Effector memory CD4-positive, alpha-beta T cell (primary cell): ENCODE data around the gene VPS35L.

ENCODE experiments used
- DNase-seq, 3 donors: peaks; one replicate each; pipeline ENCODE4 v3.0.0-alpha.2; 2020
- H3K27ac ChIP-seq: 2 replicates; pipeline ENCODE4 v1.7.0; 2013; ENCODE audit warnings: mild to moderate bottlenecking, low read length, moderate library complexity; ENCODE audit not compliant: insufficient read depth, poor library complexity, severe bottlenecking
- H3K27me3 ChIP-seq: replicated peaks from 2 replicates; pipeline ENCODE4 v1.7.0; 2013; ENCODE audit warnings: mild to moderate bottlenecking, low read length; ENCODE audit not compliant: insufficient read depth, control insufficient read depth, poor library complexity, severe bottlenecking
- H3K36me3 ChIP-seq: 2 replicates; pipeline ENCODE4 v1.7.0; 2013; ENCODE audit warnings: mild to moderate bottlenecking, low read length, moderate library complexity; ENCODE audit not compliant: control insufficient read depth, insufficient read depth
- H3K4me1 ChIP-seq: 2 replicates; pipeline ENCODE4 v1.7.0; 2013; ENCODE audit warnings: low read length, mild to moderate bottlenecking; ENCODE audit not compliant: control insufficient read depth, insufficient read depth, poor library complexity, severe bottlenecking
- H3K4me3 ChIP-seq: 2 replicates; pipeline ENCODE4 v1.7.0; 2013; ENCODE audit warnings: low read length, low read depth, mild to moderate bottlenecking; ENCODE audit not compliant: insufficient read depth, poor library complexity, severe bottlenecking
- H3K9me3 ChIP-seq: 2 replicates; pipeline ENCODE4 v1.7.0; 2013; ENCODE audit warnings: mild to moderate bottlenecking, low read length, moderate library complexity; ENCODE audit not compliant: control insufficient read depth

VPS35L gene

DNA sequence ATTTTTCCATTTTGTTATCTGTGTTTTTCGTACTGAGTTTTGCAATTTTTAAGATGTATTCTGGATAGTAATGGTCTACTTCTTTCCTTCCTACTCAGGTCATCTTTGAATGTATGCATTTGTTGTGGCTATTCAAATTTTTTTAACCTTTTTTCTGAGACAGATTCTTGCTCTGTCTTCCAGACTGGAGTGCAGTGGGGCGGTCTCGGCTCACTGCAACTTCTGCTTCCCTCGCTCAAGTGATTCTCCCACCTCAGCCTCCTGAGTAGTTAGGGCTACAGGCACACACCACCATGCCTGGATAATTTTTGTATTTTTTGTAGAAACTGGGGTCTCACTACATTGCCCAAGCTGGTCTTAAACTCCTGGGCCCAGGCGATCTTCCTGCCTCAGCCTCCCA lies 33.6 kb downstream of the VPS35L start:
- Histone ChIP-seq H3K4me3 (no peak overlapping the region), H3K9me3 (no peaks in the 10 kb centered on the region), H3K27ac (no peak overlapping the region), H3K36me3 (peaks cover 11% of the 10 kb centered on the region), H3K4me1 (no peaks in the 10 kb centered on the region), H3K27me3 (no peaks in the 10 kb centered on the region)
- no peak for DNase-seq

DNA sequence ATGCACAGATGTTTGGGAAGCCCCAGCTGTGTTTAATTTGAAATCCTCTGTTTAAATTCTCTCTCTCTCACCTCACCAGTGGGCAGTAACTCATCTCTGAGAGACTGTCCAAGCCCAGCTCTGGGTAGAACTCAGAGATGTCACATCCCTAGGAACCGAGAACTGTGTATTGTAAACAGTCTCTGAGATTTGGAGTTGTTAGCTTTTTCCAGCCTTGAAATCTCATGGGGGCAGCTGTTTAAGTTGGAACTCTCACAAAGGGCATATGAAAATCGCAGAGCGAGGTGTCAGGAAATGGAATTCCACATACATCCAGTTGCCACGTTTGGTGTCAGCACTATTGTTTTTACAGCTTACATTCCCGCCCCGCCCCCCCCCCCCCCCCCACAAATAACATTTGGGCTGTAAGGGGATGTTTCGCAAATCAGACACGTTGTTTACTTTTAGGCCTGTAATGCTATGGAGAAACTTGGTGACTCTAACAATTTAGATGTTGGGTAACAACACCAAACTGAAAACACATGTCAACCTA lies 34.3 kb downstream of the VPS35L start:
- H3K36me3 ChIP-seq: peaks cover 11% of the 10 kb centered on the region
- no peaks in the 10 kb centered on the region for H3K27me3 ChIP-seq
- no peak overlapping the region for H3K4me3 ChIP-seq
- no peak overlapping the region for H3K27ac ChIP-seq
- H3K4me1 ChIP-seq: no peaks in the 10 kb centered on the region
- no peaks in the 10 kb centered on the region for H3K9me3 ChIP-seq
- no peak for DNase-seq

DNA sequence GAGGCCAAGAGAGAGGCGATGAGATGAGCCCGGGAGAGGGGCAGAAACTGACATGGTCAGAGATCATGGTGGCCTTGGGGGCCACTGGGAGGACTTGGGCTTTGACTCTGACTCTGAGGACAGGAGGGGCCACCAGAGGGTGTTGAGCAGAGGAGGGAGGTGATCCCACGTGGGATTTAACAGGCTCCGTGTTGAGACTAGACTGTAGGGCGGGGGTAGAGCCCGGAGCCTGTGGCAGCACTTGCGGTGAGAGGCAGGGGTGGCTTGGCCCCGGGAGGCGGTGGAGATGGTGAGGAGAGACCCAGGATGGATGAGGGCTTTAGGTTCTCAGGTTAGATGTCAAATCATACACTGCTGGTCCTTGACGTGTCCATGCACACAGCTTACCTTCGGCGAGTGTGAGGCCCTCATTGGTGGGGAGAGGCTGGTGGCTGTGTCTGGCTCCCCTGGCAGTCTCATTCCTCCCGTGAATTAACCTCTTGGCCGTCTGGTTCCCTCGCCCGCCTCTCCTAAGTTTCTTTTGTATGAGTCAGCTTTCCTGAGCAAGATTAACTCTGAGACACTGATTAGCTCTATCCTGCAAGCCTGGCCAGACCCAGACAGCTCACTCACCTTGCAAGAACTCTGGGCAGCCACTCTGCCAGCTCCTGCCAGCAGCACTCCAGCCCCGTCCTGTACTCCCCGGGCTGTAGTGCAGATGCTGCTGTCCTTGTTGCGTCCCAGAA lies 39.7 kb downstream of the VPS35L start:
- Histone ChIP-seq H3K4me3 (no peak overlapping the region), H3K27ac (no peak overlapping the region), H3K27me3 (no peaks in the 10 kb centered on the region), H3K4me1 (no peaks in the 10 kb centered on the region), H3K36me3 (peaks cover 11% of the 10 kb centered on the region), H3K9me3 (no peaks in the 10 kb centered on the region)
- no peak for DNase-seq

DNA sequence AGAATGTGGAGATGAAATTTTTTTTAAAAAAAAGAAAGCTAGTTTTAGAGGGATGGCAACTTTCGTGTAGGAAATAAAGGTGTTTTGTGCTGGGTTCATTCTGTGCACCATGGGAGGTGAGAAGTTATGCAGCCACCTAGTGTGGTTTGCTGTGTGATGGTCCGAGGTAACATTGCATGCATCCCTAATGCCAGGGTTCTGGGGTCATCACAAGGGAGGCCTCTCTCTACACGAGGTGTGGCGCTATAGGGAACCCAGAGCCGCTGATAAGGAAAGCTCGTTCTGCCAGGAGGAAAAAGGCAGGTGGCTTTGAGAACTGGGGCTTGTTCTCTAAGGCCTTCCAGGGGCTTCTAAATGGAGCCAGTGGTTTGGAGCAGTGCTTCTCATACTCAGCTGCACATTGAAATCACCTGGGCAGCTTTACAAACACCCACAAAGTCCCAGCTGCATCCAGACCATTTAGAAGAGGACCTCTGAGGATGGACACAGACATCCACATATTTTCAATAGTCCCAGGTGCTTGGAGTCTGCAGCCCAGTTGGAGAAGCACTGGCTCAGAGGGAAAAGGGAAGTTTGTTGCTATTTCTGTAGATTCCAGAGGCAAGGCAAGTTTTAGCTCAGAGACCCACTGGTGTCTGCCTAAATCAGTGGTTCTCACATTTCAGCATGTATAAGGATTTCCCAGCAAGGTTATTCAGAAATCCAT lies 43.5 kb downstream of the VPS35L start:
- Histone ChIP-seq H3K4me1 (no peaks in the 10 kb centered on the region), H3K27ac (no peak overlapping the region), H3K36me3 (peaks cover 5% of the 10 kb centered on the region), H3K4me3 (no peak overlapping the region), H3K9me3 (no peaks in the 10 kb centered on the region), H3K27me3 (no peaks in the 10 kb centered on the region)
- no peak for DNase-seq

DNA sequence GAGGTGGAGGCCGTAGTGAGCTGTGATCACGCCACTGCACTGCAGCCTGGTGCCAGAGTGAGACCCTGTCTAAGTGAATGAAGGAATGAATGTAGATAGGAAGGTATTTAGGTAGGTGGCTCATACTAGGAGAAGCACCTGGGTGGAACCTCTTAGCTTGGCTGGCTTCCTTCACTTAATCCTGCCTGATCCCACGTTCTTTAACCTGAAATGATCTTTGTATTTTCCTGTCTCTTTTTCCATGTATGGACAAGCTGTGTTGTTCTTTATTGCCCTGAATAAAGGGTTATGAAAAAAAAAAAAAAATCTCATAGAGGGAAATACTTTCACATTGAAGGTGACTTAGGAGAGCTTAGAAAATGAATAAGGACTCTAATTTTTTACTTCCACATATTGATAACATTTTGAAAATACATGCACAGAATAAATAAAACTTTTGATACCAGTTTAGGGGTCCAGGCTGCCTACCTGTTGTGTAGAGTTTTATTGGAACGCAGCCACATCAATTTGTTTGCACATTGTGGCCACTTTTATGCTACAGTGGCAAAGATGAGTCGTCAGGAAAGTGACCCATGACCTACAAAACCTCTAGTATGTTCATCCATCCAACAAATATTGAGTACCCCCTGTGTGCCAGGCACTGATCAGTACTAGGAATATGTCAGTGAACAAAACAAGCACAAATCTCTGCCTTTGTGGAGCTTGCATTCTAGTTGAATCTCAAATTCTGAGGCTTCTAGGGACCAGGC lies 44.6 kb downstream of the VPS35L start:
- Histone ChIP-seq H3K36me3 (peaks cover 5% of the 10 kb centered on the region), H3K4me3 (no peak overlapping the region), H3K27me3 (no peaks in the 10 kb centered on the region), H3K27ac (no peak overlapping the region), H3K9me3 (no peaks in the 10 kb centered on the region), H3K4me1 (no peaks in the 10 kb centered on the region)
- DNase-seq: no peak

DNA sequence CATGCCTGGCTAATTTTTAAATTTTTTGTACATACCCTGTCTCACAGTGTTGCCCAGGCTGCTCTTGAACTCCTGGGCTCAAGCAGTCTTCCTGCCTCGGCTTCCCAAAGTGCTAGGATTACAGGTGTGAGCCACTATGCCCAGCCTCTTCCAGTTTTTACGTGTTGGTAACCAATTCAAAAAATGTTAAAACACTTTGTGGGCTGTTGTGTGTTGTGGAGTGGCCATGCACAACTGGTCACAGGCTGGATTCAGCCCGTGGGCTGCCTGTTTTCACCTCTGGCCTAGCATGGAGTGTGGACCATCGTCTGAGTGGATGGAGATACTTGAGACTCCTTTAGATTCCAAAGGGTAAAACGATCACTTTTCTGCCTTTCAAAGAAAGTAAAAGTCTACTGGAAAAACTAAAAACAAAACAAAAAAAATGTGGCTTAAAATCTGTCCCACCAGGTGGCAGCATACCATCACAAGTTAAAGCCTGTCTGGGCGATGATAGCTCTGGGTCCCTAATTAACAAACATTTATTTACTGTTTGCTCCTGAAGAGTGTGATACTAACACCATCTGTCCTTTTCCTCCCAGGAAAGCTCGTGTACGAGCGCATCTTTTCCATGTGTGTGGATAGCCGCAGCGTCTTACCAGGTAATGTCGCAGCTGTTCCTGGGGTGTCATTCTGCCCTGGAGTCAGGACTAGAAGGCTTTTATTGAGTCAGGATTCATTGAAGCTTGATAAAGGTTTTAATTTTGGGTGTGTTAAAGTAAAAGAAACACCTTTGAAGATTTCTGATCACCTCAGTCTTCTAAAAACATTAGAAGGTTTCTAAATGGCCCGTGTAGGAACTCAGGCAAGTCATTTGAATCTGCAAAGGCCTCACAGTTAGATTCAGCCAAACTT lies 45.8 kb downstream of the VPS35L start:
- H3K36me3 ChIP-seq: peaks cover 5% of the 10 kb centered on the region
- no peak overlapping the region for H3K27ac ChIP-seq
- H3K4me3 ChIP-seq: no peak overlapping the region
- no peaks in the 10 kb centered on the region for H3K4me1 ChIP-seq
- no peaks in the 10 kb centered on the region for H3K9me3 ChIP-seq
- DNase-seq: peak in 1 of 3 donors; percentile 11
- no peaks in the 10 kb centered on the region for H3K27me3 ChIP-seq

DNA sequence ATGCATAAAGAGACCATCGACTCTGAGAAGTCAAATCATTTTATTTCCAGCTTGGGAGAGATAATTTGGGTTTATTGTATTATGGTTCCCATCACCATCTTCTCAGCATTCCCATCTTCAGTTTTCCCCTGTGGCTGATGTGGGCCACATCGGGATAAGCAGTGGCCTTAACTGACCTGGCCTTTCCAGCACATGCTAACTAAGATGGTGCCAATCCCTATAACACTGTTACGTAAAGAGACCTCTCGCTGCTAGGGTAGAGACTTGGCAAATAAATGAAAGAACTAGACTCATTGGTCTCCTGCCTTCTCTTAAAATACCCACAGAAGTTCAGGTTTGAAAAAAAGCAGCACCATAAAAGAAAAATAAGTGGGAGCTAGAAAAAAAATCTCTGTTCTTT lies 49.4 kb downstream of the VPS35L start:
- H3K36me3 ChIP-seq: peaks cover 26% of the 10 kb centered on the region
- DNase-seq: no peak
- no peak overlapping the region for H3K27ac ChIP-seq
- H3K9me3 ChIP-seq: no peaks in the 10 kb centered on the region
- H3K4me3 ChIP-seq: no peak overlapping the region
- H3K4me1 ChIP-seq: no peaks in the 10 kb centered on the region
- H3K27me3 ChIP-seq: no peaks in the 10 kb centered on the region

DNA sequence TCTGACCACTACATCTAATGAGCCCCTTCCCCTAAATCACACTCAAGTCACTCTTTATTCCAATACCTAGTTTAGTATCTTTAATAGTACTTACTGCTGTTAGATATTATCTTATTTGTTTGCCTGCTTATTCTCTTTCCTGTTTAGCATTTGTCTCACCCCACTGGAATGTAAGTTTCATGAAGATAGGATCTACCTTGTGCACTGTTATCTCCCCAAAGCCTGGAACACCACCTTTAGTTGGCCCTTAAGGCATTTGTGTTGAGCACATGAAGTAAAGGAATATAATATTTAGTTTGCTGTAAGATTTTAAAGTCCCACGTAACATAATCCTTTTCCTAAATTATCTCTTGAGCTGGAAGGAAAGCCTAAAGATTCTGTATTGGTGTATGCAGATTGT lies 50.2 kb downstream of the VPS35L start:
- Histone ChIP-seq H3K36me3 (peaks cover 26% of the 10 kb centered on the region), H3K27me3 (no peaks in the 10 kb centered on the region)

DNA sequence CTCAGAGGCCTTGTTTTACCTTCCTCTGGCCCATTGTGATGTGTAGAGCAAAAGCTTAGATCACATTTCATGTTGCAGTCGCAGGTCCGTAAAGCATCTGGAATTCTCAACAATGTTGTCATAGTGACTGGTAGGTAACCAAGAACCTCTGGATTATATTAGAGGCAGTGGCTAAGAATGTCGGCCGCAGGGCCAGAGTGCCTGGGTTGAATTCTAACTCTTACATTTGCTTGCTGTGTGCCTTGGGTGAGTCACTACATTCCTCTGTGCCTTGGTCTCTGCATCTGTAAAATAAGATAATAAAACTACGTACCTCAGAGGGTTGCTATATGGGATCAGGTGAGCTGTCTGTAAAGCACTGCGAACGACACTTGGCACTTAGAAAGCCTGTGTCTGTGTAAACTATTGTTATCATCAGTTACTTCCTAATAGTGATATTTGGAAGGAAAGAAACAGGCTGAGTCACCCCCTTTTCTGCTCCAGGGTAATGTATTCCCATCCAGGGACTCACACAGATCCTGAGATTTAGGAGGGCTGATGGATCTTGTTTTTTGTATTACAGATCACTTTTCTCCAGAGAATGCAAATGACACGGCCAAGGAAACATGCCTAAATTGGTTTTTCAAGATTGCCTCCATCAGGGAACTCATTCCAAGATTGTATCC lies 52.2 kb downstream of the VPS35L start:
- peaks cover 35% of the 10 kb centered on the region for H3K36me3 ChIP-seq
- H3K27me3 ChIP-seq: no peaks in the 10 kb centered on the region
- H3K27ac ChIP-seq: no peak overlapping the region
- H3K4me3 ChIP-seq: no peak overlapping the region
- H3K4me1 ChIP-seq: no peaks in the 10 kb centered on the region
- DNase-seq: no peak
- no peaks in the 10 kb centered on the region for H3K9me3 ChIP-seq

More for the DNA sequence above, 50.2 kb downstream of the VPS35L start:
- no peak for DNase-seq
- Histone ChIP-seq H3K4me1 (no peaks in the 10 kb centered on the region), H3K9me3 (no peaks in the 10 kb centered on the region), H3K4me3 (no peak overlapping the region), H3K27ac (no peak overlapping the region)
